GM21723 (cell line): ENCODE results near the gene SYNGR3.
A peak's percentile ranks its signal among the peaks of the same experiment; 100 is the strongest.

Source experiments
- ATAC-seq: cut with Tn5 transposase; IDR thresholded peaks from one replicate; pipeline ENCODE4 v1.9.1; 2021; ENCODE audit warnings: mild to moderate bottlenecking, moderate library complexity; ENCODE audit not compliant: unreplicated experiment

Gene SYNGR3

DNA sequence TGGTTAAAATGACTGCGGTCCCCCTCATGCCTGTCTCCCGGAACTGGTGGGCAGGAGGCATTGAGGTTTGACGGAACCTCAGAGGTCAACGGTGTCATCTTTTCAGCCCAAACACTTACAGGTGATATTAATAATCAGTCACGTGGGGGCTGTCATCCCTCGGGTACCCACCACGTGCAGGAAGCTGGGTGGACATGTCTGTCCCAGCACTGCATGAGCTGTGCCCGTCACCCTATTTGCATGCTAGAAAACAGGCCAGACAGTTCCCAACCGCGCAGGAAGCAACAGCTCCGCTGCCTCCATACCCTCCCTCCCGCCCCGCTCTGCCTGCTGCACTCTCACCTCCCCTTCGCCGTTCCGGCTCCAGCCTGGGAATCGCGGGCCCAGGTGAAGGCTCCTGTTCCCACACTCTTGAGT is 1.4 kb downstream of the SYNGR3 start:
- peak; percentile 30 for ATAC-seq

DNA sequence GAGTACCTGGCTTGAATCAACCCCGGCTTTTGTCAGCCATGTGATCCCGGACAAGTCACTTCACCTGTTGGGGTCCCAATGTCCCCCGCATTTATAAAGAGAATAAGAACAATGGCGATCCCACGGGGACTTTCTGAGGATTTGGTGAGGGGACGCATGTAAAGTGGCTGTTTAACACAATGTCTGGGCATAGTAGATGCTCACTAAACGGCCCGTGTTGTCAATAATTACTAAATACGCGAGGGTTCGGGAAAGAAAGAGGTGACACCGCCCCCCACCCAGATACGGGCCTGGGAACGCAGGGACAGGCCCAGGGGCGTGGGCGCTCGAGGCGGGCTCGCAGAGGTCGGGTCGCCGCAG is 1.8 kb downstream of the SYNGR3 start:
- no peak for ATAC-seq

DNA sequence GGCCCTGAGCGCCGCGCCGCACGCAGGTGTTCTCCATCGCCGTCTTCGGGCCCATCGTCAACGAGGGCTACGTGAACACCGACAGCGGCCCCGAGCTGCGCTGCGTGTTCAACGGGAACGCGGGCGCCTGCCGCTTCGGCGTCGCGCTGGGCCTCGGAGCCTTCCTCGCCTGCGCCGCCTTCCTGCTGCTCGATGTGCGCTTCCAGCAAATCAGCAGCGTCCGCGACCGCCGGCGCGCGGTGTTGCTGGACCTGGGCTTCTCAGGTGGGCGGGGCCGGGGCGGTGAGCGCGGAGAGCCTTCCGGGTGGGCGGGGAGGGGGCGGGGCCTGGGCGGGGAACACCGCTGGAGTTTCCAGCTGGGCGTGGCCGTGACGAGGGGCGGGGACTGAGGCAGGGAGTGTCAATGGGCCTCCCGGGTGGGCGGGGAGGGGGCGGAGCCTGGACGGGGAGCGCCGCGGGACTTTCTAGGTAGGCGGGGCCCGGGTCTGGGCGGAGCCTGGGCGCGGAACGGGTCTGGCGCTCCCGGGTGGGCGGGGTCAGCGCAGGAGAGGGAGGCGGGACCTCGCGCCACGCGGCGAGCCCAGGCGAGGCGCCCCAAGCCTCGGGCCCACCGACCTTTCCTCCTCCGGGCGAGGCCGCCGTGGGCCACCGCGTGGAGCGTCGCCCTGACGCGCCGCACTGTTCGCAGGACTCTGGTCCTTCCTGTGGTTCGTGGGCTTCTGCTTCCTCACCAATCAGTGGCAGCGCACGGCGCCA is 2.4 kb downstream of the SYNGR3 start:
- peak; percentile 52 for ATAC-seq

DNA sequence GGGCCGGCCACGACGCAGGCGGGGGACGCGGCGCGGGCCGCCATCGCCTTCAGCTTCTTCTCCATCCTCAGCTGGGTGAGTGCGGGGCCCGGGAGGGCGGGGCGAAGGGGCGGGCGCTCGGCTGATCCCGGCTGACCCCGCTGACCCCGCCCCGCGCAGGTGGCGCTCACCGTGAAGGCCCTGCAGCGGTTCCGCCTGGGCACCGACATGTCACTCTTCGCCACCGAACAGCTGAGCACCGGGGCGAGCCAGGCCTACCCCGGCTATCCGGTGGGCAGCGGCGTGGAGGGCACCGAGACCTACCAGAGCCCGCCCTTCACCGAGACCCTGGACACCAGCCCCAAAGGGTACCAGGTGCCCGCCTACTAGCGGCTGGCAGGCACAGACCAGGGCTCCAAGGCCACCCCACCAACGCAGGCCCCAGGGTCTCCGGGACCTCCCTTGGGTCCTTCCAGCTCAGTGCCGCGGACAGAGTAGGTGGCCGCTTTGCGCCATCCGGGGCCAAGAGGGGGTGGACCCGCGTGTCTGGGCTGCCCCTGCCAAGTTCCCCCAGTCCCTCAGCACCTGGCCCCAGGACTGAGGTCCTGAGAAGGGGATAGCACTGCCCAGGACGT is 3.0 kb downstream of the SYNGR3 start:
- ATAC-seq, result no peak

DNA sequence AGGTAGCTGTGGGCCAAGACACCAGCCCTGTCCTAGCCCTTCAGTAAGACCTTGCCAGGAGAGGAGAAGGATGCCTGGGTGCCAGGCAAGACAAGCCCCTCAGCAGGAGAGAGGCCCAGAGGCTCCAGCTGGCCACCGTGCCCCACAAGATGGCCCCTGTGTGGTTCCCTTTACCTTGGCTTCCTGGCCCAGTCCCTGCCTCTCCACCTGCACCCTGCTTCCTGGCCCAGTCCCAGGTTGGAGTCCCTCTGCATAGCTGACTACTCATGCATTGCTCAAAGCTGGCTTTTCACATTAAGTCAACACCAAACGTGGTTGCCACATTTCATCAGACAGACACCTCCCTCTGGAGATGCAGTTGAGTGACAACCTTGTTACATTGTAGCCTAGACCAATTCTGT is 4.0 kb downstream of the SYNGR3 start:
- ATAC-seq, result no peak

DNA sequence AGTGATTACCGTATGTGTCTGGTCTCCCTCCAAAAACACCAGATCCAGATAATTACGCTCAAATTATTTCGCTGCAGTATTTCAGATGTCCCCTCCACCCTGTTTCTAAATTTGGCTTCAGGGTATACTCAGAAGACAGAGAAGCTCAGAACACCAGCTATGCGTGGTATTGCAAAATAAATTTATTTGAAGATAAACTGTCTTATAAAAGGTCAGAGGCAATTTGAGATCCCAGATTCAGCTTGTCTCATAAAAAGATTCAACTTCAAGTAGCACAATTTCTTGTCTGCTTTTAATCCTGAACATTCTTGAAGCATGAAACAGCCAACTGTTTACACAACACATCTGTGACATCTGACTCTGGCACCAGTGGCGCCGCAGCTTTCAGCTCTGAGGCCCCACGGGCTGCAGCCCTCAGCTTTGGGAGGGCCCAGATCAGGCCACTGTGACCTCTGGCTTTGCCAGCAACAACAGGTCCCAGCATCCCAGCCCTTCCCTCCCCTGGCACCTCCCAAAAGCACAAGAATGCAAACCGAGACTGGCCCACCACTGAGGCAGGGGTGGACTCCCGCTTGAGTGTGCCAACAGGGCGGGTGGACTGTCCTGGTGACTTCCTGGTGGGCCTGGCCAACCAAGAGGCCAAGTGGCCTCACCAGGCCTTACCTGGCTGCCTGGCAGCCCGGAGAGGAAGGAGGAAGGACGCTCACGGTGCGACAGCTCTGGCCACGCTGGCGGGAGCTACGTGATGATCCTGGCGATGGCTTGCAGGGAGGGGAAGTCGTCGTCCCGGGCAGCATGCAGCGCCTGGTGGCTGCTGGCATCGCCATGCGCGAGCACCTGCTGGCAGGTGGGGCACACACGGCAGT is 8.0 kb downstream of the SYNGR3 start:
- no peak for ATAC-seq

DNA sequence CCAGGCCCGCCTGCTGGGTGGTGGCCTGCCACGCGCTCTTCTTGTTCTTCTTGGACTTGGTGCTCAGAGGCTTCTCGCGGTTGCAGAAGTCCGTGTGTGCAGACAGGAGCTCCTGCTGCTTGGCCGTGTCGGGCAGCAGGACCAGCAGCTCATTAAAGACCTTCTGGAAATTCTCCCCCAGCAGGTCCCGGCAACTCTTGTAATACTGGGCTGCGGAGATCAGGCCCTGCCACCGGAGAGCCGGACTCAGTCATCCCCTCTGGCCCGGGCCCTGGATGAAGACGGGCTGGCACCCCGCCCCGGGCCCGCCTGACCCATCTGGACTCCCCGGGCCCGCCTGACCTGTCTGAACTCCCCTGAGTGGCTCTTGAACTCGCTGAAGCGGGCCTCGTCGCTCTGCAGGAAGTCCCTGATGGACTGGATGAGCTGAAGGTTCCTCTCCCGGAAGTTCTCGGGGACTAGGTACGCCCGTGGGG is 8.6 kb downstream of the SYNGR3 start:
- ATAC-seq, result no peak

DNA sequence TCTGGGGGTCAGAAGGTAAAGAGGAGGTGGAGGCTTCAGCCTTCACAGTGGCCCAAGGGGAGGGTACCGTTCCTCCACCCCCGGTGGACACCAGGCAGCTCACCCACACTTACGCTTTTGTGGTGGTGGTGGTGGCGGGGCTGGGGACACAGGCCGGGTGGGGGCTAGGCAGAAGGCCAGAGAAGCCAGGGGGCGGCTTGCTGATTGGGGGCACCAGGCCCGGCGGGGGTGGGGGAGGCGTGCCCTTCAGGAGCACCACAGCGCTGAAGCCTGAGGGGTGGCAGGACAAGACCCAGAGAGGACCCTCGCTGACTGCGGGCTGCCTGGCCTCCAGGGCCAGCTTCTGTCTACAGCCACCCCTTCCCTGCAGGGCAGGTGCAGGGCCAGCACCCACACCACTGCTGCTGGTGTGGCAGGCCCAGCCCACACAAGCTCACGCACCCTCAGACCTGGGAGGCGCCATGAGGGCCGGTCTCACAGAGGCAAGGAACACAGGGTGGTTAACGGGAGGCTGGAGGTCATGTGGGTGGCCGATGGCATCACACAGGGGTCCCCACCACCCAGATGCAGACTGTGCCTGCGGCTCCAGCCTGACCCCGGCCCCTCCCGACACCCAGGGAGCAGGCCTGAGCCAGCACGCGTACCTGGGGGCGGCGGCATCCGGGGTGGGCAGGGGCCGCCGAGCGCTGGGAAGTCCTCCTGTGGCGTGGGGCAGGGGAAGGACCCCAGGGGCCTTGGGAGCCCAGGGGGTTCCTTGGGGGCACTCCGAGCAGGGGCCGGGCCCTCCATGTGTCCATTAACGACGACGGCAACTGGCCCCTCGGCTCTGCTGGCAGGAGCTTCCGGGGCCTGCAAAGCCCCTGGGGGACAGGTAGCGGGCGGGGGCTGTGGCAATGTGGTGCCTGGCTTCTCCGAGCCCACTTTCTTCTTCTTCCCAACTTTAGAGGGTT is 9.4 kb downstream of the SYNGR3 start:
- ATAC-seq, result no peak

DNA sequence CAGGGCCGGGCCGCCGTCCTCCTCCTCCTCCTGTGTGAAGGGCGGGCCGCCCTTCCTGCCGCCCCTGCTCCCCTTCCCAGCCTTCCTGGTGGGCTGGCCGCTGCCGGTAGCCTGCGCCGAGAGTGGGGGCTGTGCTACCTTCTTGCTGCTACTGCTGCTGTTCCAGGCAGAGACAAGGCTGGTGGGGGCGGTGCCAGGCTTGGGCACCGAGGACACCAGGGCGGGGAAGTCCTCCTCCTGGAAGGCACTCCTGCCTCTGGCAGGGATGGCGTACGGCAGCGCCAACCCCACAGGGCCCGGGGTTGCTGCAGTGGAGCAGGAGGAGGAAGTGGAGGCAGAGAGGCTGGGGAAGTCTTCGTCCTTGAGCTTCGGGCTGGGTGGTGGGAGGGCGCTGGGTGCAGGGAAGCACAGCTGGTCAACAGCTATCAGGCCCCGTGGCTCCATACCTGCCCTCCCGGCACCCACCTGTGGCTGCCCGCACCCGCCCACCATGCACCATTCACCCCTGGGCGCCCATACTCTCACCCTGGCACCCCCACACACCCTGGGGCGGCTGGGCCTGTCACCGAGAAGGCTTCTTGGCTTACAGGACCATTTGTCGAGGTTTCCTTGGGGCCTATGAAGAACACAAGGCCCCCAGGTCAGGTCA is 10.2 kb downstream of the SYNGR3 start:
- ATAC-seq, result no peak

DNA sequence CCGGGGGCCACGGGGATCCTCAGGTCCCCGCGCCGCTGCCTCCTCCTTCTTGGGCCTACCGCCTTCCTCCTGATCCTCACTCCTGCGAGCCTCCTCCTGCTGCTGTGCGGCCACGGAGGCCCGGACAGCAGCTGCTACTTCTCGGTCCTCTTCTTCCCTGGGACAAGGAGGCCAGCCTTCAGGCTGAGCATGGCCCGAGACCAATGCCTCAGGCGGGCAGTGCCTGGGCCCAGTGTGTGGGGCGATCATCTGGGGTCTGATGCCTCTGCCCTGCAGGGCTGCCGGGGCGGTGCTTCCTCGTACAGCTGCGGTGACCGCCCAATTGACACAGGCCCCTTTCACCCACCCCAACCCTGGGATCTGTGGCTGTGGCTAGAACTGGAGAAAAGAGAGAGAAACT is 11.3 kb downstream of the SYNGR3 start:
- no peak for ATAC-seq

DNA sequence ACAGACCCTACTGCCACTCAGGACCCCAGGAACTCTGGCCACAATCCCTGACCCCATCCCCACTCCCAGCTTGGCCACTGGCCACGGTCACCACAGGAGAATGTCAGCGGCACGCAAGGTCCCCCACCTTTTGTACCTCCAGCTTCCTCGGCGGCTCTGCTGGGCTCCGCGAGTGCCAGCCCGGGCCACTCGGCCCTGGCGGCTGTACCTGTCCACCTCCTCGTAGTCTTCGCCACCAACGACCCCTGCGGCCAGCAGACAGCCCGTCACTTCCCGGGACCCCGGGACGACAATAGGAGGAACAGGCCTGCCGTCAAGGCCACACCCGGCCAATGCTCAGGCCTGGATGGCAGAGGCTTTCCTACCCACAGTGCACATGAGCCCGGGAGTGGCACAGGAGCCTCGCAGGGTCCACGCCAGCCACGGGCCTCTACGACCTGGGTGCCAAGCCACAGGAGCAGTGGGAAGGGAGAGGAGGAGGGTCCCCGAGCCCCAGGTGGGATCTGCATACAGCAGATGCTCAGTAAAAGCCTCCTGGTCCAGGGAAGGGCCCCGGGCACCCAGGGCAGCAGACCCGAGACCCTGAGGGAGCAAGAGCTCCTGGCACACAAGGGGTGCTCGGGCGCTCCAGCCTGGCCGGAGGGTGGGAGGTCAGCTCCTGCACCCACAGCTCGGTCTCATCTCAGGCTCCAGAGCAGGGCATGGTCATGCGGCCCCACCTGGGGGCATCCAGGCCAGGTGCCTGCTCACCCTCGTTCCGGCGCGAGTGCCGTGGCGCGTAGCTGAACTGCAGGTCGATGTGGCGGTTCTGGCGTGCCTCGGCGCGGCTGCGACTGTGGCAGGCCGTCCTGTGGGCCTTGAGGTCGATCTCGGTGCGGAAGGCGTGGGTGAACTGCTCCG is 11.9 kb downstream of the SYNGR3 start:
- no peak for ATAC-seq

DNA sequence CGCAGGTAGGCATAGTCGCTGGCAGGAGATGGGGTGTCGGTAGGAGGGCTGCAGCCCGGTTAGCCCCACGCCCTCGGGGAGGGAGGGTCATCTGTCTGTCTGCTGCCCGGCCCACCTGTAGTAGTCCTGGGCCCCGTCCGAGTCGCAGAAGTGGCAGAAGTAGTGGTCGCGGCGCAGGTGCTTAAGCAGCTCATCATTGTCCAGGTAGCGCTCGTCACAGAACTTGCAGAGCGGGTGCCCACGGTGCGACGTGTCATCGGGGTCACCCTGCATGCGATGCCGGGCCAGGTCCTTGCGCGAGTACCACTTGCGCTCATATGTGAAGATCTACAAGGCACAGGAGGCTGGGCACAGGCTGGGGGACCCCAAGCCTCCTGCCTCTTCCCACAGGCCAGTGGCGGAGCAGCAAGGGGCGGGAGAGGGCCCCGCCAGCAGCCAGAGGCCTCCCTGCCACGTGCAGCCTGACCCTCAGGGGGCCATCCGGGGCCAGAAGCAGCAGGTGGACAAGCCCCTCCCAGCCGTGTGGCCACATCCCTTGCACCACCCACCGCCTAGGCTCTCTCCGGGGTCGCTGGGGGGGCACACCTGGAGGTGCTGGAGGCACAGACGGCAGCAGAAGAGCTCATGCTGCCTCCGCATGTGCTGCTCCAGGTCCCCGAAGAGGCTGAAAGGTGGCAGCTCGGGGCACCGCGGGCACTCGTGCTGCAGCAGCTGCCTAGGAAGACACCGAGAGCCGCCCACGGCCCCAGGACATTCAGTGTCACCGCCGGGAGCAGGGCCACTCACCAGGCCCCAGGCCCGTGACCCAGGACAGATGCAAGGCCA is 12.8 kb downstream of the SYNGR3 start:
- ATAC-seq, result no peak

DNA sequence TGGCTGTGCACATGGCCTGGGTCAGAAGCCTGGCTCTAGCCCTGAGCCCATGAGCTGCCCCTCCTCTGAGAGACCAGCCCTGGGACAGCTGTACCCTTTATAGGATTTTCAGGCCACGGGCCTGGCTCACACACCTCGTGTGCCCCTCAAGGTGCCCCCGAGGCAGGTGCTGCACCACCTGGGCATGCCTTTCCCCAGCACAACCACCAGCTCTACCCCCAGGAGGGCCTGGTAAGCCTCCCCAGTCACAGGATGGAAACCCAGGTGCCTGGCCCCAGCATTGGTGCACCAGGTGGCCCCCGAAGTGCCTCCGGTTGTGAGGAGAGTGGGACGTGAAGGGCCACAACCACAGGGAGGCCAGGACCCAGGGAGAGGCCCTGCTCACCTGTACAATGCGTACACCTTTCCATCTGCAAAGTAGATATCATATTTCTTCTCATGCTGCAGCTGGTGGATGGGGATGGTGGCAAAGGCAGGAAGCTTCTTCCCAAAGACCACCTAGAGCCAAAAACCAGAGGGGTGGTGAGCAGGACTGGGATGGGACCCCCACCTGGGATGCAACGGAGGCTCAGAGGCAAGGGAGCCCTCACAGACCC is 13.6 kb downstream of the SYNGR3 start:
- ATAC-seq, result no peak

DNA sequence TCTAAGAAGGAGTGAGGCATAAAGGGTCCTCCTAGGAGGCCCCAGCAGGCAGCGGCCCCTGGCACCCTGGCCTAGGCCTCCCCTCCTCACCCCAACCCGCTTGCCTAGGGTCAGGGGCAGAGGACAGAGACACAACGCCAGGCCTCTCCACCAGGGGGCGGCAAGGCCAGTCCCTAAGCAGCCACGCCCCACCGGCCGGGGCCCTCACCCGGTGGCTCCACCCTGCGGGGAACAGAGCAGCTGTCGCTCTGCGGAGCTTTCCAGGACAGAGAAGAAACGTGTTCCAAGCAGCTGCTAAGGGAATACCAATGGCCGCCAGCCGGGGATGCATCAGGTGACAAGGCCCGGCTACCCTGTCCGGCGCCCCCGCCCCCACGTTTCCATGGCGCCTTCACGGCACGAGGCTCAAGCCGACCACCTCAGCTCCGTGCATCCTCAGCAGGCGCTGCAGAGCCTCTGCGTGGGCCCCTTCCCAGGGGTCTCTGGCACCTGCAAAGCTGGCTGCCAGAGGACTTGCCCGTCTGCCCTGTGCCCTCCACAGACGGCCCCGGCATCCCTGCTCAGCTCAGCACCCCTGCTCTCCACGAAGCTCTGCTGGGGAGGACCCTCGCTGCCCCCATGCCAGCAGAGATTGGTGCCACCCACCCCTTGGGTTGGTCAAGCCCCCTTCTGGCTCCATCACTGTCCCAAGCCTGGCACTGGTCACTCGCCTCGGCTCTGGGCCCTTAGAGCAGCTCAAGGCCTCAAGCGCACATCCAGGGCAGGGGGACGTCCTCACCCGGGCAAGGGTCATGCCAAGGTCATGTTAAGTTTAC is 14.3 kb downstream of the SYNGR3 start:
- ATAC-seq, result no peak

DNA sequence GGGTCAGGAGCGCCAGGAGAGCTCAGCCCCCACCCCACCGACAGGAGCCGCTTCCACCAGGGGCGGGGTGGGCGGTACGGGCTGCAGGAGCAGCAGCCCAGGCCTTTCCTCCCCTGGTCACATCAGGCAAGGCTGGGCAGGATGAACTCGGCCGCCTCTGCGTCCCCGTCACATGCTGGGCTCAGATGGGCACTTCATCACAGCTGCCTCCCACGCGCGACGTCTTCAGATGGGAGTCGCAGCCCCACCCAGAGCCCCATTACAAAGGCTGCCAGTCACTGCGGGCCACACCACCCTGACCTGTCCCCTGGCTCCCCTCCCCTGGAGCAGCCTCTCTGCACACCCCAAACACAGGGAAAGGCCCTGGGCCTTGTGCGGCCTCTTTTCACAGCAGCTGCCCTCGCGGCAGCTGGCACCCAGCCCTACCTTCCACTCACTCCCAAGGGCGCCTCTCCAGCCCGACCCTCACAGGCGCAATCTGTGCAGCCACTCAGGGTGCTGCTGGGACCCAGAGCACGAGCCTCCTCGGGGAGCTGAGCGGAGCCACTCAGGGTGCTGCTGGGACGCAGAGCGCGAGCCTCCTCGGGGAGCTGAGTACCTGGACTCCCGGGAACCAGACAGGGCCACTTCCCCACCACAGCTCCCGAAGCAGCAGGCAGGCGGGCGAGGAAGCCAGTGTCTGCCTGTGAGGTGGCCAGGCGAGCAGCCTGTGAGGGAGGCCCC is 15.2 kb downstream of the SYNGR3 start:
- no peak for ATAC-seq

DNA sequence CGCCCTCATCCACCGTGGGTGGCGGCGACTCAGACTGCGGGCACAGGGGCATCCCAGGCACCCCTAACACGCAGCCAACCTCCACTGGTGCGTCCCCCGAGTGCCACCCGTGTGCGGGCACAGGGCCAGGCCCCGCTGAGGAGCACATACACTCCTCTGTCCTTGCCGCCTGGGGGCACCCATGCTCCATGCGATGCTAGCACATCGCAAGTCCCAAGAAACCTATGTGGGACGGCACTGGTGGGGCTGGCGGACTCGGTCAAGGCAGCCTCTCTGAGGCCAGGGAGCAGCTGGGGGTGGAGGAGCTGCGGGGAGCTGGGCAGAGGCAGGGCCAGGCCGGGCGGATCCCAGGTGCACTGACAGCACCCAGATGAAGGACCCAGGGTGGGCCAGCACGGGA is 15.9 kb downstream of the SYNGR3 start:
- ATAC-seq, result no peak
